Activated CD8-positive, alpha-beta T cell treated with anti-CD3 and anti-CD28 coated beads for 36 hours (primary cell): ENCODE measurements around the gene THSD7B. TPM values are rescaled to one million over a fixed set of nuclear protein-coding genes. Genes with fewer than 3 reads are reported as not detected.

Experiments
- ATAC-seq: fragments of 200-7000 bp; cut with Tn5 transposase; one replicate; pipeline ENCODE4 v1.10.0; 2021; ENCODE audit warnings: mild to moderate bottlenecking, moderate library complexity
- CTCF ChIA-PET: fragments of 350-600 bp; sonication (Branson Sonifier 250); formaldehyde crosslinking; loops from one replicate; lab custom pipeline; 2021; ENCODE audit warnings: antibody characterized with exemption; lab: Charles Lee
- POLR2A ChIA-PET: fragments of 350-600 bp; sonication (Branson Sonifier 250); formaldehyde crosslinking; loops from one replicate; lab custom pipeline; 2021; ENCODE audit warnings: antibody characterized with exemption; lab: Charles Lee
- DNase-seq: peaks from one replicate; pipeline ENCODE4 v3.0.0-alpha.2; 2020
- H3K27ac Mint-ChIP-seq: one replicate; pipeline ENCODE4 v1.8.0; 2021; ENCODE audit warnings: mild to moderate bottlenecking, mixed read lengths
- H3K27me3 Mint-ChIP-seq: one replicate; pipeline ENCODE4 v1.8.0; 2021; ENCODE audit warnings: mixed read lengths
- H3K36me3 Mint-ChIP-seq: one replicate; pipeline ENCODE4 v1.8.0; 2021; ENCODE audit warnings: low read depth, mixed read lengths
- H3K4me1 Mint-ChIP-seq: one replicate; pipeline ENCODE4 v1.8.0; 2021; ENCODE audit warnings: low read depth, mixed read lengths
- H3K4me3 Mint-ChIP-seq: one replicate; pipeline ENCODE4 v1.8.0; 2021; ENCODE audit warnings: mild to moderate bottlenecking, moderate library complexity, mixed read lengths
- H3K9me3 Mint-ChIP-seq: one replicate; pipeline ENCODE4 v1.8.0; 2021; ENCODE audit warnings: mixed read lengths
- CTCF ChIP-seq: fragments of 200-600 bp; IDR thresholded peaks from one replicate; pipeline ENCODE4 v1.8.0; 2022; ENCODE audit warnings: antibody characterized with exemption, mild to moderate bottlenecking
- intact Hi-C: fragments of 100-400 bp; cut with micrococcal nuclease; formaldehyde crosslinking; loops from one replicate; pipeline ENCODE4 v1.10.0; 2022
- total RNA-seq, 2 experiments: library from RNA; stranded (reverse); gene quantifications; one replicate each; pipeline ENCODE4 v1.2.3, GENCODE V29; 2021

THSD7B gene
- total RNA-seq, 2 experiments from 2014 or later = not detected

DNA sequence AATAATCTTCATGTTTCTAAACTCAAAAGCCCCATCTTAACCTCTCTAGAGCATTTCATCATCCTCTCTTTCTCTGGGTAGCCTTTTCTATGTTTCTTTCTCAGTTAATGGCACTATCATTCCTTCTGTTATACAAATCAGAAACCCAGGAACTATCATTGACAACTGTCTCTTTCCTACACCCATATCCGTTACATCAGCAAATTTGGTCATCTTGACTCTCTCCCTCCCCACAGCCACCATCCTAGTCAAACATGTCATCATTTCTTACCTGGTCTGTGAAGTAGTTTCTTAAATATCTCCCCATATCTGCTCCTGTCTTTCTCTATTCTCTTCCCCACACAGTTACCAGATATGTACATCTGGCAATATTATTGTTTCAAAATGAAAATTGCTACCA, 62.8 kb downstream of the THSD7B start:
- Mint-ChIP-seq H3K27ac (no peak overlapping the region), H3K9me3 (no peaks in the 10 kb centered on the region), H3K27me3 (no peaks in the 10 kb centered on the region), H3K4me3 (no peak overlapping the region), H3K36me3 (no peaks in the 10 kb centered on the region), H3K4me1 (no peaks in the 10 kb centered on the region)
- intact Hi-C loops = no loop called here
- TF ChIP-seq CTCF = no peak
- ChIA-PET POLR2A (no interaction called here), CTCF (no interaction called here)
- ATAC-seq = no peak
- DNase-seq = no peak

- H3K27me3 Mint-ChIP-seq = no peaks in the 10 kb centered on the region
- ChIA-PET POLR2A (no interaction called here), CTCF (no interaction called here)
- H3K4me1 Mint-ChIP-seq = no peaks in the 10 kb centered on the region
- no peak for ATAC-seq
- H3K9me3 Mint-ChIP-seq = no peaks in the 10 kb centered on the region
- H3K4me3 Mint-ChIP-seq = no peak overlapping the region
- no peaks in the 10 kb centered on the region for H3K36me3 Mint-ChIP-seq
- H3K27ac Mint-ChIP-seq = no peak overlapping the region
- TF ChIP-seq CTCF = no peak
- DNase-seq = no peak
- intact Hi-C loops = no loop called here
These were observed 63.4 kb downstream of the THSD7B start for GRCh38 chr2:136828774-136829173.

- no peak for TF ChIP-seq CTCF
- ATAC-seq = no peak
- peaks cover 2% of the 10 kb centered on the region for H3K27me3 Mint-ChIP-seq
- intact Hi-C loops = no loop called here
- ChIA-PET CTCF (no interaction called here), POLR2A (no interaction called here)
- DNase-seq = no peak
- no peak overlapping the region for H3K4me3 Mint-ChIP-seq
- no peaks in the 10 kb centered on the region for H3K4me1 Mint-ChIP-seq
- no peaks in the 10 kb centered on the region for H3K36me3 Mint-ChIP-seq
- no peak overlapping the region for H3K27ac Mint-ChIP-seq
- H3K9me3 Mint-ChIP-seq = no peaks in the 10 kb centered on the region
These were observed 79.2 kb downstream of the THSD7B start for GRCh38 chr2:136844546-136844945.

DNA sequence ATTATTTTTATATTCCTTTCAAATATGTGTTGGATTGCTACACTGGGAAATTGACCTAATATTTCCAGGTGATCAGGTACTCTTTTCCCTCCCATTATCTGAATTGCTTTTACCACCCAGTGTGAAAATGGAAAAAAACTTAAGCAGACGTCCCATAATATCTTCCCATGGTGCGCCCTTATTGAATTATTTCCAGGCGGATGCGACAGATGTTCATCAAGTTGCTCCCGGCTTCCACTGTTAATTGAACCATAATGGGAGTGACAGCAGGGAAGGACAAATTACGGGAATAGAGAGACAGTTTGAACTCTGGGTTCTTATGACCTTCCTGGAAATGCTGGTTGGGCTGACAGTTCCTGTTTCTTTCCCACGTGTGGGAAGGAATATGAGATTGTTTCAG, 93.3 kb downstream of the THSD7B start:
- ATAC-seq (no peak), DNase-seq (no peak)
- Mint-ChIP-seq H3K27ac (no peak overlapping the region), H3K4me1 (no peaks in the 10 kb centered on the region), H3K4me3 (no peak overlapping the region), H3K27me3 (no peaks in the 10 kb centered on the region), H3K9me3 (no peaks in the 10 kb centered on the region), H3K36me3 (no peaks in the 10 kb centered on the region)
- intact Hi-C loops = no loop called here
- ChIA-PET CTCF (no interaction called here), POLR2A (no interaction called here)
- TF ChIP-seq CTCF = no peak

GRCh38 chr2:136860443-136860958, 95.2 kb downstream of the THSD7B start:
- H3K4me3 Mint-ChIP-seq = no peak overlapping the region
- no peak for DNase-seq
- no peak overlapping the region for H3K27ac Mint-ChIP-seq
- no peaks in the 10 kb centered on the region for H3K36me3 Mint-ChIP-seq
- CTCF ChIA-PET = no interaction called here
- no peaks in the 10 kb centered on the region for H3K4me1 Mint-ChIP-seq
- H3K9me3 Mint-ChIP-seq = no peaks in the 10 kb centered on the region
- POLR2A ChIA-PET = no interaction called here
- intact Hi-C loops = no loop called here
- no peak for ATAC-seq
- TF ChIP-seq CTCF = no peak
- no peaks in the 10 kb centered on the region for H3K27me3 Mint-ChIP-seq
